GM23248 (cell line): ENCODE data around the gene HEG1. TPM values are rescaled to one million over a fixed set of nuclear protein-coding genes. Genes with fewer than 3 reads are reported as not detected.

Experiments
- DNase-seq: peaks from one replicate; pipeline ENCODE4 v3.0.0-alpha.2; 2015
- H2AFZ ChIP-seq: fragments of 200-600 bp; sonication (generic); 2 replicates; pipeline ENCODE4 v1.6.1; 2016; ENCODE audit warnings: antibody characterized with exemption
- H3F3A ChIP-seq: fragments of 200-600 bp; sonication (generic); 2 replicates; pipeline ENCODE4 v1.6.1; 2016; ENCODE audit warnings: mild to moderate bottlenecking, antibody characterized with exemption, mixed run types; ENCODE audit not compliant: insufficient read depth
- H3K27ac ChIP-seq: fragments of 200-600 bp; sonication (generic); 2 replicates; pipeline ENCODE4 v1.5.1; 2016; ENCODE audit warnings: mild to moderate bottlenecking
- H3K27me3 ChIP-seq: fragments of 200-600 bp; sonication (generic); replicated peaks from 2 replicates; pipeline ENCODE4 v1.6.1; 2016; ENCODE audit warnings: mild to moderate bottlenecking; ENCODE audit not compliant: insufficient read depth
- H3K36me3 ChIP-seq: fragments of 200-600 bp; sonication (generic); 2 replicates; pipeline ENCODE4 v1.6.1; 2016; ENCODE audit warnings: low read depth, mild to moderate bottlenecking
- H3K4me1 ChIP-seq: fragments of 200-600 bp; sonication (generic); 2 replicates; pipeline ENCODE4 v1.6.1; 2016; ENCODE audit warnings: mild to moderate bottlenecking; ENCODE audit not compliant: insufficient read depth
- H3K4me2 ChIP-seq: fragments of 200-600 bp; sonication (generic); one replicate; pipeline ENCODE4 v1.6.1; 2016; ENCODE audit warnings: mild to moderate bottlenecking; ENCODE audit not compliant: unreplicated experiment
- H3K4me3 ChIP-seq: fragments of 200-600 bp; sonication (generic); 2 replicates; pipeline ENCODE4 v1.5.1; 2016; ENCODE audit warnings: mild to moderate bottlenecking
- H3K79me2 ChIP-seq: fragments of 200-600 bp; sonication (generic); 2 replicates; pipeline ENCODE4 v1.6.1; 2016; ENCODE audit warnings: mild to moderate bottlenecking; ENCODE audit not compliant: insufficient read depth
- H3K9ac ChIP-seq: fragments of 200-600 bp; sonication (generic); 2 replicates; pipeline ENCODE4 v1.6.1; 2016; ENCODE audit warnings: mild to moderate bottlenecking
- H3K9me2 ChIP-seq: fragments of 200-600 bp; sonication (generic); 2 replicates; pipeline ENCODE4 v1.6.1; 2016; ENCODE audit warnings: mixed run types, mild to moderate bottlenecking, moderate library complexity; ENCODE audit not compliant: insufficient read depth
- H3K9me3 ChIP-seq: fragments of 200-600 bp; sonication (generic); one replicate; pipeline ENCODE4 v1.6.1; 2017; ENCODE audit warnings: low read depth
- H4K20me1 ChIP-seq: fragments of 200-600 bp; sonication (generic); 2 replicates; pipeline ENCODE4 v1.6.0; 2016; ENCODE audit not compliant: insufficient read depth
- EZH2 ChIP-seq: fragments of 200-600 bp; sonication (generic); IDR thresholded peaks from 2 replicates; pipeline ENCODE4 v1.6.1; 2018; ENCODE audit warnings: antibody characterized with exemption, mild to moderate bottlenecking; ENCODE audit not compliant: insufficient read depth, poor library complexity, severe bottlenecking
- EZH2phosphoT487 ChIP-seq: fragments of 200-600 bp; sonication (generic); IDR thresholded peaks from 2 replicates; pipeline ENCODE4 v1.6.1; 2018; ENCODE audit warnings: antibody characterized with exemption, moderate library complexity, mild to moderate bottlenecking, low read depth; ENCODE audit not compliant: insufficient read depth
- WGBS, 2 experiments: methylation state at CpG; one replicate each; pipeline ENCODE4 v1.1.6; 2015 to 2017; ENCODE audit warnings: low lambda C conversion rate in 2 of 2, low coverage in 1 of 2; ENCODE audit errors: missing lambda C conversion rate in 2 of 2; 5-methylcytosine and 5-hydroxymethylcytosine counted together
- in situ Hi-C: fragments of 300-500 bp; cut with MboI; formaldehyde crosslinking; loops from 2 replicates; pipeline ENCODE4 v1.15.0; 2020
- polyA plus RNA-seq: library from polyadenylated mRNA; unstranded; fragments of >200 nt; fragmentation: Nextera tagmentation; extraction: Ambion mirVana; gene quantifications from 2 replicates; pipeline ENCODE4 v1.2.1, GENCODE V29; 2016
- total RNA-seq: library from RNA; depleted of rRNA; stranded (reverse); fragments of >200 nt; shearing (Covaris generic); gene quantifications from 2 replicates; pipeline ENCODE4 v1.2.3, GENCODE V29; 2014

The HEG1 gene
- total and polyA plus RNA-seq, 2 experiments from 2014 or later: 32.1 to 116 TPM

- Histone ChIP-seq H4K20me1 (no peaks in the 10 kb centered on the region), H3K79me2 (peaks cover 14% of the 10 kb centered on the region), H3K9me3 (no peaks in the 10 kb centered on the region), H2AFZ (no peak overlapping the region), H3K27ac (no peak overlapping the region), H3K36me3 (no peaks in the 10 kb centered on the region), H3K27me3 (no peaks in the 10 kb centered on the region), H3K9me2 (no peaks in the 10 kb centered on the region), H3F3A (peaks cover 38% of the 10 kb centered on the region), H3K4me2 (no peak overlapping the region), H3K9ac (no peak overlapping the region), H3K4me3 (no peak overlapping the region), H3K4me1 (peaks cover 56% of the 10 kb centered on the region)
- TF ChIP-seq EZH2 (no peak), EZH2phosphoT487 (no peak)
- in situ Hi-C loops: no loop called here
- DNase-seq: no peak
- 96 to 100% methylated on average over 3 of the region's 3 CpGs for WGBS, 2 experiments
Measured at GRCh38 chr3:125058959-125059358, 3.2 kb upstream of the HEG1 start.

- H3K27me3 ChIP-seq: no peaks in the 10 kb centered on the region
Measured at GRCh38 chr3:125058529-125058928, 2.7 kb upstream of the HEG1 start.

GRCh38 chr3:125057186-125057850 lies 1.5 kb upstream of the HEG1 start:
- H2AFZ ChIP-seq: no peak overlapping the region
- in situ Hi-C loops: no loop called here
- no peaks in the 10 kb centered on the region for H3K9me3 ChIP-seq
- H3F3A ChIP-seq: peaks cover 42% of the 10 kb centered on the region
- H3K9ac ChIP-seq: peak overlapping the region; percentile 82; the same call in 1 of the 2 replicates
- peaks cover 27% of the 10 kb centered on the region for H3K79me2 ChIP-seq
- H3K4me3 ChIP-seq: peak overlapping the region; percentile 64
- H4K20me1 ChIP-seq: no peaks in the 10 kb centered on the region
- peak overlapping the region; percentile 78 for H3K4me2 ChIP-seq
- H3K27me3 ChIP-seq: no peaks in the 10 kb centered on the region
- H3K27ac ChIP-seq: peak overlapping the region; percentile 98
- no peaks in the 10 kb centered on the region for H3K36me3 ChIP-seq
- no peak for TF ChIP-seq EZH2
- peaks cover 52% of the 10 kb centered on the region for H3K4me1 ChIP-seq
- H3K9me2 ChIP-seq: no peaks in the 10 kb centered on the region
- WGBS, 2 experiments: 33 to 35% methylated on average over 3 of the region's 3 CpGs
- DNase-seq: peak; percentile 91

More at GRCh38 chr3:125058529-125058928, 2.7 kb upstream of the HEG1 start:
- H3K27ac ChIP-seq: no peak overlapping the region
- peaks cover 56% of the 10 kb centered on the region for H3K4me1 ChIP-seq
- no peak overlapping the region for H2AFZ ChIP-seq
- H3F3A ChIP-seq: peaks cover 38% of the 10 kb centered on the region
- in situ Hi-C loops: no loop called here
- peaks cover 19% of the 10 kb centered on the region for H3K79me2 ChIP-seq
- H3K4me3 ChIP-seq: no peak overlapping the region
- no peaks in the 10 kb centered on the region for H4K20me1 ChIP-seq
- no peak for DNase-seq
- no peak overlapping the region for H3K9ac ChIP-seq
- no peaks in the 10 kb centered on the region for H3K9me2 ChIP-seq
- no peak for TF ChIP-seq EZH2phosphoT487
- TF ChIP-seq EZH2: no peak
- WGBS, 2 experiments: 85 to 90% methylated on average over 3 of the region's 3 CpGs
- H3K36me3 ChIP-seq: no peaks in the 10 kb centered on the region
- H3K9me3 ChIP-seq: no peaks in the 10 kb centered on the region
- H3K4me2 ChIP-seq: no peak overlapping the region

GRCh38 chr3:125055331-125055912 lies 375 bp downstream of the HEG1 start:
- WGBS, 2 experiments: 1 to 2% methylated on average over 15 to 41 of the region's 78 CpGs
- H3K9ac ChIP-seq: peak overlapping the region; percentile 96
- peaks cover 10% of the 10 kb centered on the region; the same call in 1 of the 2 replicates for H3K36me3 ChIP-seq
- no peaks in the 10 kb centered on the region for H3K9me2 ChIP-seq
- H3K9me3 ChIP-seq: no peaks in the 10 kb centered on the region
- TF ChIP-seq EZH2phosphoT487 (no peak), EZH2 (no peak)
- H3K27me3 ChIP-seq: no peaks in the 10 kb centered on the region
- DNase-seq: peak; percentile 53
- H3K27ac ChIP-seq: peak overlapping the region; percentile 98
- H3K79me2 ChIP-seq: peaks cover 42% of the 10 kb centered on the region
- no peaks in the 10 kb centered on the region for H4K20me1 ChIP-seq
- H3K4me1 ChIP-seq: peaks cover 48% of the 10 kb centered on the region
- peak overlapping the region; percentile 97 for H3K4me2 ChIP-seq
- H3F3A ChIP-seq: peaks cover 54% of the 10 kb centered on the region
- H3K4me3 ChIP-seq: peak overlapping the region; percentile 89
- no peak overlapping the region for H2AFZ ChIP-seq
- in situ Hi-C loops: no loop called here
